Activated CD8-positive, alpha-beta memory T cell treated with anti-CD3 and anti-CD28 coated beads for 36 hours (primary cell): ENCODE results near the gene RBM47. TPM values are rescaled to one million over a fixed set of nuclear protein-coding genes. Genes with fewer than 3 reads are reported as not detected.

Experiments used
- CTCF ChIA-PET: fragments of 350-600 bp; sonication (Branson Sonifier 250); formaldehyde crosslinking; loops from one replicate; lab custom pipeline; 2021; ENCODE audit warnings: antibody characterized with exemption; lab: Charles Lee
- POLR2A ChIA-PET: fragments of 350-600 bp; sonication (Branson Sonifier 250); formaldehyde crosslinking; loops from one replicate; lab custom pipeline; 2021; ENCODE audit warnings: antibody characterized with exemption; lab: Charles Lee
- total RNA-seq, 2 experiments: library from RNA; stranded (reverse); gene quantifications; one replicate each; pipeline ENCODE4 v1.2.3, GENCODE V29; 2021

Gene RBM47
- total RNA-seq, 2 experiments from 2014 or later, result 0.67 to 0.76 TPM

GRCh38 chr4:40595981-40596380, 33.7 kb downstream of the RBM47 start:
- ChIA-PET POLR2A (no interaction called here), CTCF (interaction anchor here (0.6 kb wide), 1 partner anchor 223 kb away, joined by 3 read pairs; no protein-coding TSS in a partner anchor)

GRCh38 chr4:40594261-40595178, 35.1 kb downstream of the RBM47 start:
- ChIA-PET POLR2A (no interaction called here), CTCF (interaction anchor here (0.7 kb wide), 1 partner anchor 26 kb away, joined by 3 read pairs; no protein-coding TSS in a partner anchor)

GRCh38 chr4:40592034-40592433, 37.6 kb downstream of the RBM47 start:
- CTCF ChIA-PET, result no interaction called here
- POLR2A ChIA-PET, result interaction anchor here (0.6 kb wide), 1 partner anchor 536 kb away, joined by 3 read pairs; no protein-coding TSS in a partner anchor

- POLR2A ChIA-PET, result interaction anchor here (0.6 kb wide), 1 partner anchor 10 kb away, joined by 3 read pairs; no protein-coding TSS in a partner anchor
- CTCF ChIA-PET, result no interaction called here
Measured at GRCh38 chr4:40587826-40588225, 41.8 kb downstream of the RBM47 start.

GRCh38 chr4:40587351-40587750, 42.3 kb downstream of the RBM47 start:
- ChIA-PET POLR2A (no interaction called here), CTCF (no interaction called here)

- ChIA-PET POLR2A (no interaction called here), CTCF (no interaction called here)
Measured at GRCh38 chr4:40586729-40587128, 42.9 kb downstream of the RBM47 start.

GRCh38 chr4:40586034-40586433, 43.6 kb downstream of the RBM47 start:
- ChIA-PET POLR2A (no interaction called here), CTCF (no interaction called here)

- POLR2A ChIA-PET, result no interaction called here
- CTCF ChIA-PET, result no interaction called here
Measured at GRCh38 chr4:40585201-40585799, 44.4 kb downstream of the RBM47 start.

GRCh38 chr4:40584517-40585141, 45.0 kb downstream of the RBM47 start:
- CTCF ChIA-PET, result no interaction called here

GRCh38 chr4:40583850-40584439, 45.7 kb downstream of the RBM47 start:
- ChIA-PET CTCF (interaction anchor here (0.7 kb wide), 1 partner anchor 32 kb away, joined by 5 read pairs; no protein-coding TSS in a partner anchor), POLR2A (no interaction called here)

More at GRCh38 chr4:40584517-40585141, 45.0 kb downstream of the RBM47 start:
- POLR2A ChIA-PET, result no interaction called here

- POLR2A ChIA-PET, result no interaction called here
Measured at GRCh38 chr4:40582413-40582812, 47.3 kb downstream of the RBM47 start.

GRCh38 chr4:40581254-40582140, 48.2 kb downstream of the RBM47 start:
- CTCF ChIA-PET, result no interaction called here
- POLR2A ChIA-PET, result no interaction called here

More at GRCh38 chr4:40582413-40582812, 47.3 kb downstream of the RBM47 start:
- CTCF ChIA-PET, result no interaction called here

GRCh38 chr4:40579983-40580382, 49.7 kb downstream of the RBM47 start:
- CTCF ChIA-PET, result no interaction called here
- POLR2A ChIA-PET, result no interaction called here

GRCh38 chr4:40577588-40578253, 51.9 kb downstream of the RBM47 start:
- POLR2A ChIA-PET, result interaction anchor here (0.6 to 1.4 kb wide), 2 partner anchors 10 to 95 kb away, joined by 3 read pairs; no protein-coding TSS in a partner anchor
- CTCF ChIA-PET, result no interaction called here

GRCh38 chr4:40576651-40577480, 52.8 kb downstream of the RBM47 start:
- ChIA-PET POLR2A (interaction anchor here (1.4 kb wide), 1 partner anchor 96 kb away, joined by 3 read pairs; no protein-coding TSS in a partner anchor), CTCF (no interaction called here)

- CTCF ChIA-PET, result no interaction called here
- POLR2A ChIA-PET, result no interaction called here
Measured at GRCh38 chr4:40575846-40576245, 53.8 kb downstream of the RBM47 start.
